ENCODE data around the gene TENT4A.

The TENT4A gene

GRCh38 chr5:6716629-6717149 lies 3.5 kb downstream of the TENT4A start:
- Histone ChIP-seq H3K27me3 (ENCODE audit: control insufficient read depth, insufficient read depth, low read length) (no peaks in the 10 kb centered on the region), H3K36me3 (ENCODE audit: control insufficient read depth, insufficient read depth, low read length) (no peaks in the 10 kb centered on the region), H3K4me1 (ENCODE audit: control insufficient read depth, insufficient read depth, low read length) (no peaks in the 10 kb centered on the region), H3K27ac (ENCODE audit: low read length) (no peak overlapping the region), H3K9me3 (ENCODE audit: control insufficient read depth, insufficient read depth, low read length) (no peaks in the 10 kb centered on the region), H3K4me3 (ENCODE audit: low read length) (no peak overlapping the region)
- no CpG with 5 or more reads among the region's 4 CpGs for WGBS (ENCODE audit: insufficient coverage, insufficient read length)
- DNase-seq (ENCODE audit: low read depth, low spot score), result no peak

GRCh38 chr5:6717247-6717646 lies 4.0 kb downstream of the TENT4A start:
- no peak overlapping the region for H3K4me3 ChIP-seq (ENCODE audit: low read length)
- H3K4me1 ChIP-seq (ENCODE audit: control insufficient read depth, insufficient read depth, low read length), result no peaks in the 10 kb centered on the region
- DNase-seq (ENCODE audit: low read depth, low spot score), result no peak
- H3K36me3 ChIP-seq (ENCODE audit: control insufficient read depth, insufficient read depth, low read length), result no peaks in the 10 kb centered on the region
- no peaks in the 10 kb centered on the region for H3K27me3 ChIP-seq (ENCODE audit: control insufficient read depth, insufficient read depth, low read length)
- H3K27ac ChIP-seq (ENCODE audit: low read length), result no peak overlapping the region
- H3K9me3 ChIP-seq (ENCODE audit: control insufficient read depth, insufficient read depth, low read length), result no peaks in the 10 kb centered on the region

DNA sequence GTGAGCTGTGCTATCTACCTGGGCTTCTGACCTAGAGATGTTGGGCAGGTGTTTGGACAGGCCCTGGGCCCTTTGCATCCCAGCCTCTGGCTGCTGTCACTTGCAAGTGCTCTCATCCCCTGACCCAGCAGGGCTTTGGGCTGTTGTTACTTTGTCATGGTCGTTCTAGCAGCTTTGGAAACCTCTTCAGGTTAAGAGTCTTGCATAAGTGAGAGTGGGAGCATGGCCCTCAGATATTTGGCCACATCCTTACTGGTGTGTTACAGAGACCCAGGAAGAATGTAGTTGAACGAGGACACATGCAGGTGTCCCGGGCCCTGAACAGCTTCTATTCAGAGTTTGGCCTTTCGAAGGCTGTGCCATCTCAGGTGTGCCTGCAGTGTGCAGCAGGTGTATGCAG lies 4.5 kb downstream of the TENT4A start:
- no peak for DNase-seq (ENCODE audit: low read depth, low spot score)
- H3K4me3 ChIP-seq (ENCODE audit: low read length), result no peak overlapping the region

GRCh38 chr5:6718161-6718681 lies 5.0 kb downstream of the TENT4A start:
- H3K36me3 ChIP-seq (ENCODE audit: control insufficient read depth, insufficient read depth, low read length), result no peaks in the 10 kb centered on the region
- WGBS (ENCODE audit: insufficient coverage, insufficient read length), result no CpG with 5 or more reads among the region's 14 CpGs
- no peak overlapping the region for H3K4me3 ChIP-seq (ENCODE audit: low read length)

More for the DNA sequence above, 4.5 kb downstream of the TENT4A start:
- H3K27me3 ChIP-seq (ENCODE audit: control insufficient read depth, insufficient read depth, low read length), result no peaks in the 10 kb centered on the region
- no peak overlapping the region for H3K27ac ChIP-seq (ENCODE audit: low read length)
- H3K9me3 ChIP-seq (ENCODE audit: control insufficient read depth, insufficient read depth, low read length), result no peaks in the 10 kb centered on the region
- H3K4me1 ChIP-seq (ENCODE audit: control insufficient read depth, insufficient read depth, low read length), result no peaks in the 10 kb centered on the region
- no CpG with 5 or more reads among the region's 4 CpGs for WGBS (ENCODE audit: insufficient coverage, insufficient read length)
- H3K36me3 ChIP-seq (ENCODE audit: control insufficient read depth, insufficient read depth, low read length), result no peaks in the 10 kb centered on the region

GRCh38 chr5:6718718-6719117 lies 5.5 kb downstream of the TENT4A start:
- DNase-seq (ENCODE audit: low read depth, low spot score), result no peak
- Histone ChIP-seq H3K4me1 (ENCODE audit: control insufficient read depth, insufficient read depth, low read length) (no peaks in the 10 kb centered on the region), H3K27ac (ENCODE audit: low read length) (no peak overlapping the region), H3K36me3 (ENCODE audit: control insufficient read depth, insufficient read depth, low read length) (no peaks in the 10 kb centered on the region), H3K9me3 (ENCODE audit: control insufficient read depth, insufficient read depth, low read length) (no peaks in the 10 kb centered on the region), H3K4me3 (ENCODE audit: low read length) (no peak overlapping the region), H3K27me3 (ENCODE audit: control insufficient read depth, insufficient read depth, low read length) (no peaks in the 10 kb centered on the region)
- no CpG with 5 or more reads among the region's 5 CpGs for WGBS (ENCODE audit: insufficient coverage, insufficient read length)

More at GRCh38 chr5:6718161-6718681, 5.0 kb downstream of the TENT4A start:
- Histone ChIP-seq H3K9me3 (ENCODE audit: control insufficient read depth, insufficient read depth, low read length) (no peaks in the 10 kb centered on the region), H3K27ac (ENCODE audit: low read length) (no peak overlapping the region), H3K27me3 (ENCODE audit: control insufficient read depth, insufficient read depth, low read length) (no peaks in the 10 kb centered on the region), H3K4me1 (ENCODE audit: control insufficient read depth, insufficient read depth, low read length) (no peaks in the 10 kb centered on the region)
- no peak for DNase-seq (ENCODE audit: low read depth, low spot score)

- WGBS (ENCODE audit: insufficient coverage, insufficient read length), result no CpG with 5 or more reads among the region's 5 CpGs
- no peak overlapping the region for H3K27ac ChIP-seq (ENCODE audit: low read length)
- H3K9me3 ChIP-seq (ENCODE audit: control insufficient read depth, insufficient read depth, low read length), result no peaks in the 10 kb centered on the region
- no peak for DNase-seq (ENCODE audit: low read depth, low spot score)
- no peaks in the 10 kb centered on the region for H3K36me3 ChIP-seq (ENCODE audit: control insufficient read depth, insufficient read depth, low read length)
- no peaks in the 10 kb centered on the region for H3K4me1 ChIP-seq (ENCODE audit: control insufficient read depth, insufficient read depth, low read length)
- no peak overlapping the region for H3K4me3 ChIP-seq (ENCODE audit: low read length)
- no peaks in the 10 kb centered on the region for H3K27me3 ChIP-seq (ENCODE audit: control insufficient read depth, insufficient read depth, low read length)
These were observed 6.2 kb downstream of the TENT4A start for GRCh38 chr5:6719417-6719816.

DNA sequence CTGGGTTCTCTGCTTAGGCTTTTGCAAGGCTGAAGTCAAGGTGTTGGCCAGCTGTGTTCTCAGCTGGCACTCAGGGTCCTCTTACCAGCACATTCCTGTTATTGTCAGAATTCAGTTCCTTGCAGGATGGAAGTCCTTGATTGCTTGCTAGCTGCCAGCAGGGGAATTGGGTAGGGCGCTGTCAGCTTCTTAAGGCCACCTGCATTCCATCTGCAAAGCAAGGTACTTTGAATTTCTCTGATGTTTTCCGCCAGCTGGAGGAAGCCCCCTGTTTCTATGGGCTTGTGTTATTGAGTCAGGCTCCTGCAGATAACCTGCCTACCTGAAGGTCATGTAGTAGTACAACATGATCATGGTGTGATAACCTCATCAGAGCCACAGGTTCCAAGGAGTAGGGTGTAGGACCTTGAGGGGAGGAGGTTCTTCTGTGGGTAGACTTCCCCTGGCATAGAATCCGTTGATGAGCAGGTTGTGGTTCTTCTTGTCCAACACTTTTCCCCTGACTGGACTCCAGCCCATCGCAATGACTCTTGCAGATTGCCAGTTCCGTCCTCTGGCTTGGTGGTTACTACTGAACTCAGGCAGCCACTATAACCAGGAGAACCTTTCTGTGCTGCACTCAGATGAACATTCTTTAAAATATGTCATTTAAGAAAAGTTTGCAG lies 6.8 kb downstream of the TENT4A start:
- Histone ChIP-seq H3K4me1 (ENCODE audit: control insufficient read depth, insufficient read depth, low read length) (no peaks in the 10 kb centered on the region), H3K36me3 (ENCODE audit: control insufficient read depth, insufficient read depth, low read length) (no peaks in the 10 kb centered on the region), H3K4me3 (ENCODE audit: low read length) (no peak overlapping the region), H3K27me3 (ENCODE audit: control insufficient read depth, insufficient read depth, low read length) (no peaks in the 10 kb centered on the region), H3K9me3 (ENCODE audit: control insufficient read depth, insufficient read depth, low read length) (no peaks in the 10 kb centered on the region), H3K27ac (ENCODE audit: low read length) (no peak overlapping the region)
- no peak for DNase-seq (ENCODE audit: low read depth, low spot score)
- WGBS (ENCODE audit: insufficient coverage, insufficient read length), result no CpG with 5 or more reads among the region's 5 CpGs

GRCh38 chr5:6720561-6720921 lies 7.3 kb downstream of the TENT4A start:
- Histone ChIP-seq H3K27me3 (ENCODE audit: control insufficient read depth, insufficient read depth, low read length) (no peaks in the 10 kb centered on the region), H3K4me1 (ENCODE audit: control insufficient read depth, insufficient read depth, low read length) (no peaks in the 10 kb centered on the region), H3K27ac (ENCODE audit: low read length) (no peak overlapping the region), H3K36me3 (ENCODE audit: control insufficient read depth, insufficient read depth, low read length) (no peaks in the 10 kb centered on the region), H3K4me3 (ENCODE audit: low read length) (no peak overlapping the region), H3K9me3 (ENCODE audit: control insufficient read depth, insufficient read depth, low read length) (no peaks in the 10 kb centered on the region)
- no peak for DNase-seq (ENCODE audit: low read depth, low spot score)
- whole genome bisulfite sequencing (ENCODE audit: insufficient coverage, insufficient read length), result no CpG with 5 or more reads among the region's 6 CpGs

DNA sequence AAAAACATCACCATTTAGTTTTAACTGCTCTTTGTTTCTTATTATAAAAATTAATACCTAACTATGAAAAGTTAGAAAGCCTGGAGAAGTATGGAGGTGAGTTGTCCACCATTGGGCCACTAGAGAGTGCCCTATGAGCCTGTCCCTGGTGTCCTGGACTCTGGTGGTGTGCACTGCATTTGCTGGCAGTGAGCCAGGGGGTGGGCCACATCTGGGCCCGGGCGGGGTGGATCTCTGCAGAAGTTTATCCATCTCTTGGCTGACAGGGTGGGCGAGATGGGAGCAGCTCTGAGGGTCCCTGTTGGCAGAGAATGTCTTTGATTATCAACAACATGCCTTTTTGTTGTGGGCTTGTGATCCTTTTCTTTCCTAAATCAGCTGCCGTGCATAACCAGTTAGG lies 8.2 kb downstream of the TENT4A start:
- H3K36me3 ChIP-seq (ENCODE audit: control insufficient read depth, insufficient read depth, low read length), result no peaks in the 10 kb centered on the region
- H3K27ac ChIP-seq (ENCODE audit: low read length), result no peak overlapping the region
- H3K27me3 ChIP-seq (ENCODE audit: control insufficient read depth, insufficient read depth, low read length), result no peaks in the 10 kb centered on the region
- no peaks in the 10 kb centered on the region for H3K9me3 ChIP-seq (ENCODE audit: control insufficient read depth, insufficient read depth, low read length)
- WGBS (ENCODE audit: insufficient coverage, insufficient read length), result no CpG with 5 or more reads among the region's 4 CpGs
- H3K4me1 ChIP-seq (ENCODE audit: control insufficient read depth, insufficient read depth, low read length), result no peaks in the 10 kb centered on the region
- H3K4me3 ChIP-seq (ENCODE audit: low read length), result no peak overlapping the region
- DNase-seq (ENCODE audit: low read depth, low spot score), result no peak

- Histone ChIP-seq H3K36me3 (ENCODE audit: control insufficient read depth, insufficient read depth, low read length) (no peaks in the 10 kb centered on the region), H3K27ac (ENCODE audit: low read length) (no peak overlapping the region), H3K4me1 (ENCODE audit: control insufficient read depth, insufficient read depth, low read length) (no peaks in the 10 kb centered on the region), H3K4me3 (ENCODE audit: low read length) (no peak overlapping the region), H3K9me3 (ENCODE audit: control insufficient read depth, insufficient read depth, low read length) (no peaks in the 10 kb centered on the region), H3K27me3 (ENCODE audit: control insufficient read depth, insufficient read depth, low read length) (no peaks in the 10 kb centered on the region)
- WGBS (ENCODE audit: insufficient coverage, insufficient read length), result no CpG with 5 or more reads among the region's 6 CpGs
- no peak for DNase-seq (ENCODE audit: low read depth, low spot score)
These were observed 8.8 kb downstream of the TENT4A start for GRCh38 chr5:6722015-6722414.

Data from iPS DF 6.9 (cell line).